IPS-20b (cell line): ENCODE data around the gene S100PBP.
"Not testable (repeated sequence)": the region's sequence is repeated elsewhere in the genome, so short reads cannot be mapped to it uniquely, and the experiment has no call there.

ENCODE experiments used
- H3K27ac ChIP-seq: one replicate; pipeline ENCODE4 v1.5.1; 2013; ENCODE audit warnings: low read length
- H3K27me3 ChIP-seq: 2 replicates; pipeline ENCODE4 v1.6.1; 2013; ENCODE audit warnings: mild to moderate bottlenecking, low read length, inconsistent platforms; ENCODE audit not compliant: insufficient read depth
- H3K36me3 ChIP-seq: 2 replicates; pipeline ENCODE4 v1.6.1; 2013; ENCODE audit warnings: low read depth, mild to moderate bottlenecking, inconsistent platforms, low read length, moderate library complexity; ENCODE audit not compliant: insufficient read depth
- H3K4me1 ChIP-seq: 2 replicates; pipeline ENCODE4 v1.6.1; 2013; ENCODE audit warnings: mild to moderate bottlenecking, control low read depth, inconsistent platforms, low read length, moderate library complexity; ENCODE audit not compliant: insufficient read depth
- H3K4me3 ChIP-seq: 2 replicates; pipeline ENCODE4 v1.5.1; 2013; ENCODE audit warnings: mild to moderate bottlenecking, low read length, inconsistent platforms
- H3K9ac ChIP-seq: 2 replicates; pipeline ENCODE4 v1.6.1; 2013; ENCODE audit warnings: low read depth, mild to moderate bottlenecking, inconsistent platforms, low read length, moderate library complexity
- H3K9me3 ChIP-seq: 2 replicates; pipeline ENCODE4 v1.6.1; 2013; ENCODE audit warnings: mild to moderate bottlenecking, low read depth, low read length, inconsistent platforms; ENCODE audit not compliant: insufficient read depth

S100PBP gene

GRCh38 chr1:32901823-32902534, 84.5 kb downstream of the S100PBP start:
- Histone ChIP-seq H3K36me3 (no peaks in the 10 kb centered on the region), H3K27ac (no peak overlapping the region), H3K9ac (no peak overlapping the region), H3K4me3 (peak overlapping the region; percentile 59), H3K9me3 (no peaks in the 10 kb centered on the region), H3K4me1 (peaks cover 4% of the 10 kb centered on the region; the same call in 1 of the 2 replicates), H3K27me3 (peaks cover 70% of the 10 kb centered on the region)

- Histone ChIP-seq H3K27ac (no peak overlapping the region), H3K4me1 (peaks cover 4% of the 10 kb centered on the region; the same call in 1 of the 2 replicates), H3K27me3 (peaks cover 66% of the 10 kb centered on the region), H3K9me3 (no peaks in the 10 kb centered on the region), H3K4me3 (no peak overlapping the region), H3K36me3 (no peaks in the 10 kb centered on the region), H3K9ac (no peak overlapping the region)
These were observed 85.1 kb downstream of the S100PBP start for GRCh38 chr1:32902535-32902920.

GRCh38 chr1:32903991-32904785, 86.7 kb downstream of the S100PBP start:
- Histone ChIP-seq H3K27me3 (peaks cover 54% of the 10 kb centered on the region), H3K36me3 (no peaks in the 10 kb centered on the region), H3K27ac (no peak overlapping the region), H3K4me3 (no peak overlapping the region), H3K4me1 (peaks cover 4% of the 10 kb centered on the region), H3K9ac (no peak overlapping the region), H3K9me3 (no peaks in the 10 kb centered on the region)

GRCh38 chr1:32904797-32905196, 87.3 kb downstream of the S100PBP start:
- Histone ChIP-seq H3K4me3 (no peak overlapping the region), H3K9me3 (no peaks in the 10 kb centered on the region), H3K9ac (no peak overlapping the region), H3K27ac (no peak overlapping the region), H3K4me1 (peaks cover 4% of the 10 kb centered on the region), H3K27me3 (peaks cover 48% of the 10 kb centered on the region), H3K36me3 (no peaks in the 10 kb centered on the region)

GRCh38 chr1:32905588-32905987, 88.1 kb downstream of the S100PBP start:
- not testable (repeated sequence) for H3K4me1 ChIP-seq, H3K9me3 ChIP-seq, H3K36me3 ChIP-seq, H3K4me3 ChIP-seq, H3K9ac ChIP-seq, H3K27ac ChIP-seq
- peaks cover 40% of the 10 kb centered on the region for H3K27me3 ChIP-seq

GRCh38 chr1:32906654-32907053, 89.2 kb downstream of the S100PBP start:
- Histone ChIP-seq H3K4me3 (no peak overlapping the region), H3K27ac (no peak overlapping the region), H3K36me3 (no peaks in the 10 kb centered on the region), H3K9me3 (no peaks in the 10 kb centered on the region), H3K27me3 (peaks cover 32% of the 10 kb centered on the region), H3K9ac (no peak overlapping the region), H3K4me1 (no peaks in the 10 kb centered on the region; the same call in 1 of the 2 replicates)

- H3K9ac ChIP-seq, result no peak overlapping the region
- no peaks in the 10 kb centered on the region for H3K36me3 ChIP-seq
- H3K4me3 ChIP-seq, result no peak overlapping the region
- H3K27ac ChIP-seq, result no peak overlapping the region
- peaks cover 24% of the 10 kb centered on the region for H3K27me3 ChIP-seq
- H3K4me1 ChIP-seq, result no peaks in the 10 kb centered on the region; the same call in 1 of the 2 replicates
- H3K9me3 ChIP-seq, result no peaks in the 10 kb centered on the region
These were observed 90.0 kb downstream of the S100PBP start for GRCh38 chr1:32907435-32907834.
